NAMALWA (cell line): Measurements from ENCODE around the gene QPCTL.

Experiments used
- DNase-seq: peaks from one replicate; pipeline ENCODE4 v3.0.0-alpha.2; 2015; ENCODE audit warnings: low spot score

QPCTL gene

DNA sequence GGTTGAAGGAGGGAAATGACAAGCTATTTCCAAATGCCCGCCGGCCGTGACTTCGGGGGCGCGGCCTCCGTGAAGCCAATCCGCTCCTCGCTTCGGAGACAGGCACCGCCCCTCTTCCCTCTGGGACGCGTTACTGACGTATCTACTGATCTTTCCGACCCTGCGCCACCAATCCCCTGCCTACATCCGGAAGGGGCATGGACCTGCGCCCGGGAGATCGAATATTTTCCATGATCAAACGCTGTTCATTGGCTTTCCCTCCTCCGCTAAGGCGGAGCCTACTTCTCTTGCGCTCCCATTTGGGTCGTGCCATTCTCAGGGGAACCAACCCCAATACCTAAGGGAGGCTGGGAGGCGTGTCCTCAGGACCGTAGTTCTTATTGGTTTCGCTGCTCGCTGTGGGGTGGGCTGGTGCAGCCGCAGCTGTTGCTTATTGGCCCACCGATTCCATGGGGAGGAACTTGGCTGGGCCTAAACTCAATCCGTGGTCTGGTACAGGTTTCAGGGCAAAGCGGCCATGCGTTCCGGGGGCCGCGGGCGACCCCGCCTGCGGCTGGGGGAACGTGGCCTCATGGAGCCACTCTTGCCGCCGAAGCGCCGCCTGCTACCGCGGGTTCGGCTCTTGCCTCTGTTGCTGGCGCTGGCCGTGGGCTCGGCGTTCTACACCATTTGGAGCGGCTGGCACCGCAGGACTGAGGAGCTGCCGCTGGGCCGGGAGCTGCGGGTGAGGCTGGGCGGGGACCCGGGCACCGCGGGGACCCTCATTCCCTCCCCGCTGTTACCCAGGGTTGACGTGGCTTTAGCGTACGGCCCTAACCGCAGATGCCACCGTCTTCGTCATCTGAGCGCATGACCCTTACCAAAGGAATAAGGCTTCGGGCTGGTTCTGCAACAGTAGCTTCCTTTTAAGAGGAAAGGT is at the start of gene QPCTL:
Gene QPCTL (plus strand): TSS at position 480 of the 919 bp plus-strand sequence. CDS start 38 bp downstream, at position 518.
- peak; percentile 100 for DNase-seq

DNA sequence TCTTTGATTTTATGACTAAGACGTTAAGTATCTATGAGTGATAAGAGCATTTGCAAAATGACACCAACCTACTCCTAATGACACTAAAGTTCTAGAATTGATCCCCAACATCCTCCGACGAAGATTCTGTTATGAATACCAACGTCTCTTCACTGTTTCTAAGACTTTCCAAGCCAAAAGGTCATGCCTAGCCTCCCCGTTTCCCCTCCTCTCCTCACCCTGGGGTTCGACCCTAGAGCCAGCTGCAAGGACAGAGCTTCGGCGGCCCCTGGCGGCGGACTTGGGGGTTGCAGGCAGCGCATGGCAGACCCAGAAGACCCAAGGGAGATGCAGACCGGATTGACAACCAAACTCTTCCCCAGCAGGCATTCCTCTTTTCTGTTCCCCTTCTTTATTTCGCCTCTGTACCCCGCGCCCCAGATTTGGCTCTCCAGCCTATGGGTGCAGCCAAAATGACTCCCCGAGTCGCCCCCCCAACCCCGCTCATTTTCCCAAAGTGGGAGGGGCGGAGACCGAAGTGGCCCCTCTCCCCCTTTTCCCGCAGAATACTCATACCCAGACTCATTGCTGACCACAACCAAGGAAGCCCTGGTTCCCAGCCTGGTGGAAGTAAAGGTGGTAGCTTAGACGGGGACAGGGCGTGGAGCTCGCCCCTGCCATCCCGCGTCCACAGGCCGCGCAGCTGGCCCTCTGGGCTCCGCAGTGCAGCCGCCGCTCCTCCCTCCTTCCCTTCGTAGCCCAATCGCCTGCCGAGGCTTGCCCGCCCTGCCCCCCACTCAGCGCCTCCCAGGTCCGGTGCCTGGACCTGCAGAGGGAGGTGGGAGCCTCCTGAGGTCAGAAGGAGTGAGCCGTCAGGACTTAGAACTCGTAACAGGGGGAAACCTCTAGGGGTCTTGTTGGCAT is 49.2 kb upstream of the QPCTL start:
- DNase-seq, result peak; percentile 94

DNA sequence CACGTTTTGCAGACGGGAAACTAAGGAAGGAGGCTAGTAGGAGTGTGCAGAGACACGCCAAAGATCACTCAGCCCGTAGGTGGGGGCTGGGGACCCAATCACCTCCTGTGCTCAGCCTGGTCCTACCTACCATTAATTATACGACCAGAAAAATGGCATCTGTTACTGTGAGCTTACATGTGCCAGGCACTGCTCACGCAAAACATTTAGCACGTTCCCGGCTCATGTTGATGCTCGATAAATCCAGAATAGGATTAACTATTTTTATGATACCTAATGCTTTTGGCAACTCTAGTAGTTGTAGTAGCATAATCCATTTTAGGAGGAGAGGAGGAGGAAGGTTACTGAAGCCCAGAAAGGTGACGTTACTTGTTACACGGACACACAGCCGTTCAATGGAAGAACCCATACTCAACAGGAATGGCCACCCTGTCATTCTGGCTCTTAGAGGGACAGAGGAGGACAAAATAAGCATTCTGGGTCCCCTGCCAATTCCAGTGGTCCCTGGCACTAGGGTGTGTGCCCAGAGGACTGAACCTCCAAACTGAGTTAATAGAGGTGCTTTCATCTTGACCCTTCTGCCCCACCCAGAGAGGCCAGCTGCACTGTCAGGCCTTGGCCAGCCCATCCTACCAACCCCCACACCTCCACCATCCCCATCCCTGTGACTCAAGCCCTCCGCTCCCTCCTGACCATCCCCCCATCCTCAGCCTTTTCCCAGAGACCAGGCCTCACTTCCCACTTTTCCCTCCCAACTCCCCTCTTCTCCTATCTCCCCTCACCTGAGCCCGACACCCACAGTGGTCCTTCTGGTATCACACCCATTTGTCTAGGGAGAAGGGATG is 48.3 kb upstream of the QPCTL start:
- peak; percentile 26 for DNase-seq

DNA sequence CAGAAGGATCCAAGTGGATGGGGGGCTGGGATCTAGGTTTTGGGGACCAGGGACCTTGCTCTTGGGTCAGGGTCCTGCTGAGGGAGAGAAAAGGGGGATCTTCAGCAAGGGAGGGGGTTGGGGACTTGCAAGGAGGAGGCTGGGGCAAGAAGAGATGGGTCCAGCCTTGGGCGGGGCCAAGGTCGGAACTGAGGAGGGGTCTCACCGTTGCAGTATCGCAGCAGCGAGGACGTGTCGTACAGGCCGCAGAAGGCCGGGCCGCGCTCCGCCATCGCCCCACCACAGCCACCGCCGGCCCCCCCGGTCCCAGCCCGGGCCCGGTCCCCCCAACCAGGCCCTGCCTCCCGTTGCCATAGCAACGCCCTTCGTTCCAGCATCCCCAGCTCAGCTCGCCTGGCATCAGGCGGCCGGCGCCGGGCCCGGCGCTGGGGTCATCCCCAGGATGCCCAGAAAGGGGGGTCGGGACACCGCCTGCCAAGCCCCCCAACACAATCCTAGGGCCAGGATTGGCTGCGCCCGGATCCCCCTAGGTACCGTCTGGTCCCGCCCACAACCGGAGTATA is 47.3 kb upstream of the QPCTL start:
- DNase-seq, result no peak

DNA sequence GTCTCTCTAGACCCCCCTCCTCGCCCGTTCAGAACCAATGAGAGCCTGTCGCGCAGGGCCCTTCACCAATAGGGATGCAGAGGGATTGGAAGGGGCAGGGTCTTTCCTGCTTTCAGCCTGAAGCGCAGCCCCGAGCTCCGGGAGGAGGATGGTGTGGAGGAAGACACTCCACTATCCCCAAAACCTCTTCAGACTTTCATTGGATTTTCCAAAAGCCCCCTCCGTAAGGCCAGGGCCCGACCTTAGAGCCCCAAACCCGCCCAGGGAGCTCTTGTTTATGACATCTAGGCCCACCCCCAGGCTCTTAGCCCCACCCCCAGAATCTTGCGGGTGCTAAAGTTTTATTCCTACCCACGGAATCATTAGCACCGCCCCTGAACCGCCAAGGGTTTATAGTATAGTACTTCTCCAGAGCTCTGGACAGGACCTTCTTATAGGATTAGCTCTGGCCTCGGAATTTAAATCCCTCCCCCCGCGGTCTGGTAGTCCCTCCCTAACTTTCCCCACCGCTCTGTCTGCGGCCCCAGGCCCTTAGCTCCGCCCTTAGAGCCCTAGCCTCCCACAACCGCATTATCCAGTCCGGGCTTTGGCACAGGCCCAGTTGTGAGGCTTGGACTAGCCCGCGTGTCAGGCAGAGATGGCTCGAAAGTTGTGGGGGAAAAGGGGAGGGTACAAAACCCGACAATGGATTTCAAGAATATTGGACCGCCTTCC is 46.7 kb upstream of the QPCTL start:
- peak; percentile 98 for DNase-seq

DNA sequence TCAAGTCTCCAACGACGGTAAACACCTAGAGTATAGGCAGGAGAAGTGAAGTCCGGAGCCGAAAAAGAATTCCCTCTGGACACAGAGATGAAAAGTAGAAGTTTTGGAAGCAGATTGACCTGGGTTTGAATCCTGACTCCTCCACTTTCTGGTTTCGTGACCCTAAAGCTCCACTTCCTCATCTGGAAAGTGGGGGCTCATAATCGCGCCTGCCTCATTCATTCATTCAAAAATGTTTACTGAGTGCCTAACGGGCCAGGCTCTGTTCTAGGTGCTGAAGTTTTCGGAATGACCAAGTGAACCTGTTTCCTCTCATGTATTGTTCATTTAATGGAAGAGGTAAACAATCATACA is 46.1 kb upstream of the QPCTL start:
- DNase-seq, result no peak

DNA sequence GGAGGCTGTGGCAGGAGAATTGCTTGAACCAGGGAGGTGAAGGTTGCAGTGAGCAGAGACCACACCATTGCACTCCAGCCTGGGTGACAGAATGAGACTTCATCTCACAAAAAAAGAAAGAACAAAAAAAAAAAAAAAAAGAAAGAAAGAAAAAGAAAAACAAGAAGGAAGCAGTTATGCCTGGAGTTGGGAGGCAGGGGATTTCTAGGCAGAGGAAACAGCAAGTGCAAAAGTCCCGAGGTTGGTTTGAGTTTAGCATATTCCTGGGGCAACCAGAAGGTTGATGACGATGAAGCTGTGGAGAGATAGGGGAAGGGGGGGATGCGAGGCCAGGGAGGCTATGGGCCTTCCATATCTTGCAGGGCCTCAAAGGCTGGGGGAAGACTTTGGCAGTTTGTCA is 41.7 kb upstream of the QPCTL start:
- no peak for DNase-seq

DNA sequence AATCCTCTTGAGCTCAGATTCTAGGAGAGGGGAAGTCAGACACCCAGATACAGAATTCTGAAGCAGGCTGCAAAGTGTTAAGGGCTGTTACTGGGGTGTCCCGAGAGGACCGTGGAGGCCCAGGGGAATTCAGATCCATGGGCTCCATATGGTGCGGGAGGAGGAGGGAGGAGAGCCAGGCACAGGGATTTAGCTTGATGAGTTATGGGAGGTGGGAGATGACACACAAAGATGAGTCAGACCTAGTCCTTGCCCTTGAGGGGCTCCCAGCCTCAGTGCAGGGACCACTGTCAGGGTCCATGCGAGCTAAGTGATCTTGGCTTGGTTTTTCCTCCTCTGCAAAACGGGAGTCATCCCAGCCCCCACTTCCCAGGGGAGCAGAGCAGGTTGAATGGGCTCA is 38.8 kb upstream of the QPCTL start:
- DNase-seq, result no peak

DNA sequence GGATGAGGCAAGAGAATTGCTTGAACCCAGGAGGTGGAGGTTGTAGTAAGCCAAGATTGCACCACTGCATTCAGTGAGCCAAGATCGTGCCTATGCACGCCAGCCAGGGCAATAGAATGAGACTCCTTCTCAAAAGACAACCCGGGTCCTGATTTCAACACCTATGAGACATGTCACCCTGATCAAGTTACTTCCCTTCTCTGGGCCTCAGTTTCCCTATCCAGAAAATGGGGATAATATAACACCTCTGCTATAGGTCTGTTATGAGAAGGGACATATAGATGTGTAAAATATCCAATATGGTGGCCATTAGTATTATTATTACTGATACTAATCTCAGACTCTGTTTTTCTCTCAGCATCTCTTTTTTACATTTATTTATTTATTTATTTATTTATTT is 37.4 kb upstream of the QPCTL start:
- DNase-seq, result no peak

DNA sequence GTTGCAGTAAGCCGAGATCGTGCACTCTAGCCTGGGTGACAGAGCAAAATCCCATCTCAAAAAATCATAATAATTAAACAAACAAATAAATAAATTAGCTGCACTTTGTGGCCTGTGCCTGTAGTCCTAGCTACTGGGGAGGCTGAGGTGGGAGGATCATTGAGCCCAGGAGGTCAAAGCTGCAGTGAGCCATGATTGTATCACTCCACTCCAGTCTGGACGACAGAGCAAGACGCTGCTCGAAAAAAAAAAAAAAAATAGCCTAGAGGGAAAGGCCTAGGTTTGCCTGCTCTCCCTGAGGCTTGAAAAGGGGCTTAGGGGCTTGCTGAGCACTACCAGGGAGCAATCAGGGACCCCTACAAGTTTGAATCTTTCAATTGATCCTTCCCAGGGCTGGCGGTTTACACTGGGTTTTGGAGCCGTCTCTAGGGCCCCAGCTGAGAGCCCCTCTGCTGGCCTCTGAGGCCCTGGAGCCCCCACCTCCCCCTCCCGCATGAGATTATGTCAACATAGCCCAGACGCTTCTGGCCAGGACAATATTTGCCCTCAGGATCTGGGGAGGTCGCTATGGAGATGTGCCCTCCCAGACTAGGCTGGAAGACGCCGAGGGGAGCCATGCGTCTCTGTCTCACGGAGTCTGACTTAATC is 34.8 kb upstream of the QPCTL start:
- no peak for DNase-seq

DNA sequence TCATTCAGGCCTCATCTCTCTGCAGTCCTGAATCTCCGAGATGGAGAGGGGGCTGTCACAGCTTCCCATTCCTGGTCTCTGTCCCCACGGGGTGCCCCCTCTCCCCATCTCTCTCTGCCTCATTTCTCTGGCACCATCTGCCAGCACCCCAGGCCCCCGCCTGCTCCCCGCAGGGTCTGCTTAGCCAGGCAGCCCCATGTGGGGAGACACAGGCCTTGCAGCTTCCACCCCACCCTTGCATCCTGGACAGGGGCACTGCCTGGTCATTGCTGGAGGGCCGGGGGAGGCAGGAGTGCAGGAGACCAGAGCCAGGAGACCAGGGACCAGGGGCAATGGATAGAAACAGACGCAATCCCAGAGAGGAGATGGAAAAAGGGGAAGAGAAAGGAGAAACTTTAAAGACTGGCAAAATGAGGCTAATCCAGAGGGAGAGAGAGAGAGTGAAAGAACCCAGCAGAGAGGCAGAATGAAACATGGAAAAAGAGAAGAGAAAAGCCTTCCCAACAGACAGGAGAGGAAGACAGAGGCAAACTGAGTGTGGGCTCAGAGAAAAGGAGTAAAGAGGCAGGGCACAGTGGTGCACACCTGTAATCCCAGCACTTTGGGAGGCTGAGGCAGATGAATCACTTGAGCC is 33.3 kb upstream of the QPCTL start:
- no peak for DNase-seq

DNA sequence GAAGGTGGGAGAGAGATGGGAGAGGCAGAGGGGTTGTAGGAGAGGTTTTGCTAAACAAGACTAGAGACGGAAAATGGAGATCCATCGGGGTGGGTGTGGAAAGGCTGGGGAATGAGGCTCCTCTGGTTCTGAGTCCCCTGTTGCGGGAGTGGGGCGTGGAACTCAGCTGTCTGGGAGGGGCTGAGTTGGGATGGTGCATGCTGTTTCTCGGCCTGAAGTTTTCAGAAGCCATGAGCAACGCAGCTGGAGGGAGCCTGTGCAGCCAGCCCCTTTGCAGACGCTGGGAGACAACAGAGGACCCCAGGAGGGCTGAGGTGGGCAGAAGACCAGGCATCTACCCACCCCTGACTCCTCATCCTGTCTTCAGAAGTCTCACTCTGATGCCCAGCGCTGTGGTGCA is 31.8 kb upstream of the QPCTL start:
- DNase-seq, result no peak

DNA sequence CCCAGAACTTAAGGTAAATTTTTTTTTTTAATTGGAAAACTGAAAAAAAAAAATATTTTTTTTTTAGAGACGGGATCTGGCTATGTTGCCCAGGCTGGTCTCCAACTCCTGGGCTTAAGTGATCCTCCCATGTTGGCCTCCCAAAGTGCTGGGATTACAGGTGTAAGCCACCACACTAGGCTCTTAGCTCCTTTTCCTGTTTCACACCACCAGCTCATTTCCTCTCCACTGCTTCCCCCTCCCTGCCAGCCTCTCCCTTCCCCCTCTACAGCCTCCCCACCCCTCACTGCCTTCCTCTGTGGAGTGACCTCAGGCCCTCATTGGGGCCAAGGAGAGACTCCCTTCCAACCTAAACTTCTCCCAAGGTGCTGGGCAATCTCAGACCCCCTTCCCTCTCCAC is 28.7 kb upstream of the QPCTL start:
- DNase-seq, result no peak

DNA sequence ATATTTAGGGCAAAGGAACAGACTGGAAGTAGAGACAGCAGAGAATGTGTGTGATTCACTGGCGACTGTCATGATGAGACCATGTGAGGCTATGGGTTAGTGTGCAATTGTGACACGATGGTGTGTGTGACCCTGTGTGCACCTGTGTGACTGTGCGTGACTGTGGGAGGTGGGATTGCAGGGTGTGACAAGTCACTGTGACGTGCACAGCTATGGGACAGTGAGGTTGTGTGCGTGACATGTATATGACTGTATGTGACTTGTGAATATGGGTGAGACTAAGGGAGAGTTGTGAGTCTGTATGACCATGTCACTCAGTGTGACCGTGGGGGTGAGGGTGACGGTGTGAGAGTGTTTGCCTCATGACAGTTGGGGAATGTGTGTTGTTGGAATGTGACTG is 27.9 kb upstream of the QPCTL start:
- DNase-seq, result no peak

DNA sequence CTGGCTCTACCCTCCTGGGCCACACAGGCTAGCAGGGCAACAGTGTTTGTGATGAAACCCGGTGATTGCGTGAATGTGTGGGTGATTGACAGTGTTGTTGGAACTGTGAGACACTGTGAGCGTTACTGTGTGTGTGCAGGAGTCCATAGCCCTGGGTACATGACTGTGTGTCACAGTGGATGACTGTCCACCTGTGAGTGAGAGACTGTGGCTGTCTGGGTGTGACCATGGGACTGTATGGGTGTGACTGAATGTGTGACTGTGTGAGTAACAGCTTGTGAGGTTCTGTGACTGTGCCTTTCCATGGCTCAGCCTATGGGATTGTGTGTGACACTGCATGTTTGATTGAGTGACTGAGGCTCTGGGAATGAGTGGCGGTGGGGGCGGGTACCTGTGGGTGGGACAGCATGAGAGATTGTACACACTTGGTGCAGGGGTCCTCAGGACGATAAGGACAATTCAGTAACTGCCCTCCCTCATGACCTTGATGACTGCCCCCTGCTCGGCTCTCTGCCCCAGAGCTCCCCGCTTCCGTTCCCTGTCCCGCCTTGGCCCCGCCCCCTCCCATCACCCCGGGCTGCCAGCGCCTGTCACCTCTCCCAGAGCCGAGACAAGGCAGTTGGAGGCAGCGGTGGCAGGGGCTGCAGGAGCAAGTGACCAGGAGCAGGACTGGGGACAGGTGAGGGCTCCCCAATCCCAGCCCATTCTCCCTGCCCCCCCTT is 24.7 kb upstream of the QPCTL start, which contains the start of gene GIPR:
Gene GIPR (plus strand): TSS at position 602 of the 722 bp plus-strand sequence. CDS start 1,300 bp downstream, outside the sequence.
- peak; percentile 65 for DNase-seq

DNA sequence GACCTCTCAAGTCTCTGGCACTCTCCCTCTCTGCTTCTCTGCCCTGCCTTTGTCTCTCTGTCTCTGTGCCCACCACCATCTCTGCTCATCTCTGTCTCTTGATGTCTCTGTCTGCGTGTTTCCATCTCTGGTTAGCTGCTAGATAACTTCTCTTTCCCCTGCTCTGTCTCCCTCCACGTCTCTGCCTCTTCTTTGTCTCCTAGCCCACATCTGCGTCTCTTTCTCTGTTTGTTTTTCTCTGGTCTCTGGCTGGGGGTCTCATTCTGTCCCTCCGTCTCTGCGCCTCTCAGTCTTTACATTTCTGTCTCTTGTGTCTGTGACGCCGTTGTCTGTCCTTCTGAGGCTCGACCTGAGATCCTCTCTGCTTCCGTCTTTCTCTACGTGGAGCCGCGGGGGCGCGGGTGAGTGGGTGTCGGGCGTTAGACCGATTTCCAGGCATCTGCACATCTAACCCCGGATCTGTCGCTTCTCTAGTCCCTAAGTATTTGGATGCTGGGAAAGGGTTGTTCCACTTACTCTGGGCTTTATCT is 24.1 kb upstream of the QPCTL start:
- peak; percentile 66 for DNase-seq

DNA sequence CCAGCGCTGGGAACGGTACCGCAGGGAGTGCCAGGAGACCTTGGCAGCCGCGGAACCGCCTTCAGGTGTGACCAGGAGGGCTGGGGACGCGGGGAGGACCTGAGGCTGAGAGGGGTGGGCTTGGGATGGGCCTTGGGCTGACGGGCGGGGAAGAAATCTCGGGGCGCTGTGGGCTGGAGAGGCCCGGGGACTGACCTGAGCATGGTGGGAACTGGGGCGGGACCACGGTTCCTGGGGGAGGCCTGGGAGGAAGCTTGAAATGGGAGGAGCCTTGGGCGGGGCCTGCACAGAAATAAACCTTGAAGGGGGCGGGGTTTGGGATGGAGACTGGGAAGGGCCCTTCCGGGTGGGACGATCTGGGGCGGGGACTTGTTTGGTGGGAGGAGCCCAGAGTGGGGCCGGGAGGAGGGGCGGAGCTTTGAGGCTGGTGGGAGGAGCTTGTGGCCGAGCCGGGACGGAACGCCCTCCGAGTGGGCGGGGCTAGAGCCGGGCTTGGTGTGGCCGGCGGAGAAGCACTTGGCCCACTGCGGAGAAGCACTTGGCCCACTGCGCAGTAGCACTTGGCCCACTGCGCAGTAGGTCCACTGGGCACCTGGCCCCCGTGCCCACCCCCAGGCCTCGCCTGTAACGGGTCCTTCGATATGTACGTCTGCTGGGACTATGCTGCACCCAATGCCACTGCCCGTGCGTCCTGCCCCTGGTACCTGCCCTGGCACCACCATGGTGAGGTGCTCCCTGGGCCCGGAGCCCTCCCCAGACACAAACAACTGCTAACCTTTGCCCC is 21.6 kb upstream of the QPCTL start:
- DNase-seq, result peak; percentile 73

DNA sequence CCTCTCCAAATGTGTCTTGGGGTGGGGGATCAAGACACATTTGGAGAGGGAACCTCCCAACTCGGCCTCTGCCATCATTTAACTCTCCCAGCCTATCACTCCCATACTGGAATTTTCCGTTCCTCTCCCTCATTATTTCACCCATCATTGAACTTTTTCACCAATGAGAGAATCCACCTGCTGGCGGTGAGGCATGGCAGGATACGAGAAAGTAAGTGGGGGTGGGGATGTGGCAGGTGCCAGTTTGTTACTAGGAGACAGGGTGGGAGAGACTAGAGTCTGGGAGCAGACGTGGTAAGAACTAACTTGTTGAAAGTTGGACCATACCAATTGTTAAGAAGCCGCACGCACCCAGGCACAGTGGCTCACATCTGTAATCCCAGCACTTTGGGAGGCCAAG is 17.5 kb upstream of the QPCTL start:
- no peak for DNase-seq
